Measurements from ENCODE around the gene BLCAP.
A peak's percentile ranks its signal among the peaks of the same experiment; 100 is the strongest.
"Not testable (repeated sequence)": the region's sequence is repeated elsewhere in the genome, so short reads cannot be mapped to it uniquely, and the experiment has no call there.

Gene BLCAP

GRCh38 chr20:37554721-37555298, 27.1 kb upstream of the BLCAP start:
- not testable (repeated sequence) for DNase-seq

GRCh38 chr20:37552415-37552814, 24.7 kb upstream of the BLCAP start:
- DNase-seq: no peak

GRCh38 chr20:37551660-37552059, 24.0 kb upstream of the BLCAP start:
- not testable (repeated sequence) for DNase-seq

- not testable (repeated sequence) for DNase-seq
These were observed 22.6 kb upstream of the BLCAP start for GRCh38 chr20:37550101-37550920.

- no peak for DNase-seq
These were observed 20.2 kb upstream of the BLCAP start for GRCh38 chr20:37547912-37548311.

- DNase-seq: no peak
These were observed 17.8 kb upstream of the BLCAP start for GRCh38 chr20:37545516-37545915.

- DNase-seq: no peak
These were observed 16.7 kb upstream of the BLCAP start for GRCh38 chr20:37544386-37544785.

GRCh38 chr20:37543828-37544227, 16.2 kb upstream of the BLCAP start:
- no peak for DNase-seq

GRCh38 chr20:37542281-37542680, 14.6 kb upstream of the BLCAP start:
- DNase-seq: no peak

- no peak for DNase-seq
These were observed 13.7 kb upstream of the BLCAP start for GRCh38 chr20:37541326-37541725.

GRCh38 chr20:37540838-37541237, 13.2 kb upstream of the BLCAP start:
- not testable (repeated sequence) for DNase-seq

- DNase-seq: no peak
These were observed 12.3 kb upstream of the BLCAP start for GRCh38 chr20:37540001-37540400.

GRCh38 chr20:37539424-37539823, 11.7 kb upstream of the BLCAP start:
- no peak for DNase-seq

- DNase-seq: no peak
These were observed 10.3 kb upstream of the BLCAP start for GRCh38 chr20:37538003-37538402.

- DNase-seq: no peak
These were observed 9.8 kb upstream of the BLCAP start for GRCh38 chr20:37537505-37537904.

GRCh38 chr20:37535443-37536132, 7.9 kb upstream of the BLCAP start:
- no peak for DNase-seq

- DNase-seq: peak in 1 of 2 experiments; percentile 43
These were observed 6.9 kb upstream of the BLCAP start for GRCh38 chr20:37534401-37535157.

- no peak for DNase-seq
These were observed 5.6 kb upstream of the BLCAP start for GRCh38 chr20:37533154-37533715.

GRCh38 chr20:37531856-37532255, 4.2 kb upstream of the BLCAP start:
- no peak for DNase-seq

GRCh38 chr20:37530696-37531095, 3.0 kb upstream of the BLCAP start:
- DNase-seq: no peak

GRCh38 chr20:37529968-37530600, 2.4 kb upstream of the BLCAP start:
- no peak for DNase-seq

Data from cerebellar nuclear complex (tissue), 1 donor.